DND-41 (cell line): ENCODE measurements around the gene WFS1.
A peak's percentile ranks its signal among the peaks of the same experiment; 100 is the strongest.

Source experiments
- ATAC-seq: fragments of 200-7000 bp; cut with Tn5 transposase; 3 replicates; pipeline ENCODE4 v1.9.1; 2021; ENCODE audit warnings: low read depth; ENCODE audit not compliant: insufficient read depth
- DNase-seq: peaks from one replicate; pipeline ENCODE4 v3.0.0-alpha.2; 2020
- H2AFZ ChIP-seq: 2 replicates; pipeline ENCODE4 v1.6.0; 2012; ENCODE audit warnings: low read depth, low read length
- H3K27ac ChIP-seq: 2 replicates; pipeline ENCODE4 v1.5.1; 2012; ENCODE audit warnings: low read length, inconsistent platforms
- H3K27me3 ChIP-seq: fragments of 200-600 bp; sonication (generic); 2 replicates; pipeline ENCODE4 v1.6.0; 2012; ENCODE audit warnings: low read length, mild to moderate bottlenecking, inconsistent platforms; ENCODE audit not compliant: insufficient read depth, poor library complexity
- H3K36me3 ChIP-seq: 2 replicates; pipeline ENCODE4 v1.5.1; 2012; ENCODE audit warnings: low read length, inconsistent platforms; ENCODE audit not compliant: insufficient read depth
- H3K4me1 ChIP-seq: 2 replicates; pipeline ENCODE4 v1.5.1; 2012; ENCODE audit warnings: mild to moderate bottlenecking, low read length; ENCODE audit not compliant: insufficient read depth
- H3K4me2 ChIP-seq: 2 replicates; pipeline ENCODE4 v1.6.0; 2012; ENCODE audit warnings: mild to moderate bottlenecking, moderate library complexity, low read length, inconsistent platforms; ENCODE audit not compliant: insufficient read depth
- H3K4me3 ChIP-seq, 2 experiments: fragments of 200-600 bp in 1 of 2; shearing (Covaris generic) in 1 of 2; 2 replicates each; pipeline ENCODE4 v1.5.1; 2012 to 2016; ENCODE audit warnings: inconsistent platforms in 2 of 2, low read length in 2 of 2, mild to moderate bottlenecking in 2 of 2, low read depth in 1 of 2, moderate library complexity in 1 of 2
- H3K79me2 ChIP-seq: 2 replicates; pipeline ENCODE4 v1.6.0; 2012; ENCODE audit warnings: low read length, inconsistent platforms; ENCODE audit not compliant: insufficient read depth
- H3K9ac ChIP-seq: 2 replicates; pipeline ENCODE4 v1.6.0; 2012; ENCODE audit warnings: low read depth, mild to moderate bottlenecking, inconsistent platforms, low read length, moderate library complexity
- H3K9me3 ChIP-seq: 2 replicates; pipeline ENCODE4 v1.5.1; 2012; ENCODE audit warnings: low read length, moderate library complexity, mild to moderate bottlenecking, inconsistent platforms; ENCODE audit not compliant: insufficient read depth, severe bottlenecking
- H4K20me1 ChIP-seq: 2 replicates; pipeline ENCODE4 v1.6.0; 2012; ENCODE audit warnings: low read length; ENCODE audit not compliant: insufficient read depth
- CTCF ChIP-seq: IDR thresholded peaks from 2 replicates; pipeline ENCODE4 v1.5.1; 2012; ENCODE audit warnings: borderline replicate concordance, low read length, moderate library complexity, mild to moderate bottlenecking; ENCODE audit not compliant: poor library complexity, severe bottlenecking; ENCODE audit errors: extremely low read depth
- EZH2 ChIP-seq: IDR thresholded peaks from 3 replicates; pipeline ENCODE4 v1.6.1; 2012; ENCODE audit warnings: borderline replicate concordance, low read depth, mild to moderate bottlenecking, moderate library complexity, low read length, inconsistent platforms; ENCODE audit not compliant: severe bottlenecking

Gene WFS1

GRCh38 chr4:6325788-6326290 is 56.2 kb downstream of the WFS1 start:
- peaks cover 13% of the 10 kb centered on the region; the same call in 1 of the 2 replicates for H4K20me1 ChIP-seq
- H3K27ac ChIP-seq = no peak overlapping the region
- H3K9me3 ChIP-seq = no peaks in the 10 kb centered on the region
- H3K79me2 ChIP-seq = no peaks in the 10 kb centered on the region
- DNase-seq (no peak), ATAC-seq (no peak)
- no peak for TF ChIP-seq CTCF
- no peak for TF ChIP-seq EZH2
- no peaks in the 10 kb centered on the region for H3K27me3 ChIP-seq
- H3K4me1 ChIP-seq = no peaks in the 10 kb centered on the region
- no peaks in the 10 kb centered on the region for H3K36me3 ChIP-seq
- no peak overlapping the region for H3K4me3 ChIP-seq
- no peak overlapping the region for H3K4me2 ChIP-seq
- H3K9ac ChIP-seq = no peak overlapping the region
- H2AFZ ChIP-seq = no peak overlapping the region

GRCh38 chr4:6326312-6327060 is 56.8 kb downstream of the WFS1 start:
- Histone ChIP-seq H3K9ac (no peak overlapping the region), H3K4me2 (no peak overlapping the region), H3K4me3 (no peak overlapping the region), H3K27me3 (no peaks in the 10 kb centered on the region), H2AFZ (no peak overlapping the region), H4K20me1 (peaks cover 16% of the 10 kb centered on the region; the same call in 1 of the 2 replicates), H3K4me1 (no peaks in the 10 kb centered on the region), H3K9me3 (no peaks in the 10 kb centered on the region), H3K79me2 (no peaks in the 10 kb centered on the region), H3K36me3 (no peaks in the 10 kb centered on the region), H3K27ac (no peak overlapping the region)
- ATAC-seq (no peak), DNase-seq (no peak)
- no peak for TF ChIP-seq CTCF
- TF ChIP-seq EZH2 = no peak

- no peak overlapping the region for H3K4me2 ChIP-seq
- peak; percentile 93 for ATAC-seq
- peak; percentile 74 for DNase-seq
- H3K27ac ChIP-seq = no peak overlapping the region
- no peaks in the 10 kb centered on the region for H3K36me3 ChIP-seq
- no peak overlapping the region for H3K9ac ChIP-seq
- no peaks in the 10 kb centered on the region for H3K9me3 ChIP-seq
- no peak overlapping the region for H2AFZ ChIP-seq
- TF ChIP-seq CTCF = peak; percentile 93
- TF ChIP-seq EZH2 = no peak
- no peaks in the 10 kb centered on the region for H3K4me1 ChIP-seq
- H4K20me1 ChIP-seq = peaks cover 16% of the 10 kb centered on the region; the same call in 1 of the 2 replicates
- H3K27me3 ChIP-seq = no peaks in the 10 kb centered on the region
- H3K4me3 ChIP-seq = no peak overlapping the region
- H3K79me2 ChIP-seq = no peaks in the 10 kb centered on the region
Measured at GRCh38 chr4:6327220-6327917, 57.7 kb downstream of the WFS1 start.
